ENCODE data around the gene LRP3. TPM values are rescaled to one million over a fixed set of nuclear protein-coding genes. Genes with fewer than 3 reads are reported as not detected.

LRP3 gene
- total and polyA plus RNA-seq, 7 donors = 3.9 to 31.5 (median 17.1) TPM

DNA sequence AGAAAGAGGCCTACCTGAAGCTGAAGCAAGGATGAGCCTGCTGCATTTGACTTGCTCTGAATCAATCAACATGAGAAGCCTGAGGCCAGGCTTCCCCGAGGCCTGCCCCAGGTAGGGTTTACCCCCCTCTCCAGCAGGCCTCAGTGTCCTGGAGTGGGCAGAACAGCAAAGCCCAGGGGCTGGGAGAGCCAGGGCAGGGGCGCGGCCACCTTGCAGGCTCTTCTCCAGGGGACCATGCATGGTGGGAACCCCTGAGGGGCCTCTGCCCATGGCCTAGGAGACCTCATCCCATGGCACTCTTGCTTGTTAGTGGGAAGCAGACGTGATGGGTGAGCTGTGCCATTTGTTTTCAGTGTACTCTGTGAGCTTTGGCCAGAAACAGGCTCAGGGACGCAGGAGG is 19.9 kb upstream of the LRP3 start:
- no peak for DNase-seq
- no peaks in the 10 kb centered on the region for H3K27me3 ChIP-seq
- no peak overlapping the region for H3K4me3 ChIP-seq
- no peaks in the 10 kb centered on the region for H3K36me3 ChIP-seq
- no peak for TF ChIP-seq EP300 (IDR thresholded peaks at IDR 0.05)
- TF ChIP-seq, protein P1, sequence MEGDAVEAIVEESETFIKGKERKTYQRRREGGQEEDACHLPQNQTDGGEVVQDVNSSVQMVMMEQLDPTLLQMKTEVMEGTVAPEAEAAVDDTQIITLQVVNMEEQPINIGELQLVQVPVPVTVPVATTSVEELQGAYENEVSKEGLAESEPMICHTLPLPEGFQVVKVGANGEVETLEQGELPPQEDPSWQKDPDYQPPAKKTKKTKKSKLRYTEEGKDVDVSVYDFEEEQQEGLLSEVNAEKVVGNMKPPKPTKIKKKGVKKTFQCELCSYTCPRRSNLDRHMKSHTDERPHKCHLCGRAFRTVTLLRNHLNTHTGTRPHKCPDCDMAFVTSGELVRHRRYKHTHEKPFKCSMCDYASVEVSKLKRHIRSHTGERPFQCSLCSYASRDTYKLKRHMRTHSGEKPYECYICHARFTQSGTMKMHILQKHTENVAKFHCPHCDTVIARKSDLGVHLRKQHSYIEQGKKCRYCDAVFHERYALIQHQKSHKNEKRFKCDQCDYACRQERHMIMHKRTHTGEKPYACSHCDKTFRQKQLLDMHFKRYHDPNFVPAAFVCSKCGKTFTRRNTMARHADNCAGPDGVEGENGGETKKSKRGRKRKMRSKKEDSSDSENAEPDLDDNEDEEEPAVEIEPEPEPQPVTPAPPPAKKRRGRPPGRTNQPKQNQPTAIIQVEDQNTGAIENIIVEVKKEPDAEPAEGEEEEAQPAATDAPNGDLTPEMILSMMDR (IDR thresholded peaks at IDR 0.05) = no peak
- no peak for TF ChIP-seq POLR2AphosphoS5 (IDR thresholded peaks at IDR 0.05)
- no peak for TF ChIP-seq POLR2A (IDR thresholded peaks at IDR 0.05)
- H3K9me3 ChIP-seq = no peaks in the 10 kb centered on the region
- no peak overlapping the region for H3K27ac ChIP-seq
- intact Hi-C loops (cut with DNase I) = loop anchor here (10.0 kb wide), 1 partner anchor 499 kb away; the partner anchor contains the start of genes ANKRD27 and RGS9BP
- H3K4me1 ChIP-seq = peaks cover 0 to 30% (median 25%) of the 10 kb centered on the region in 4 donors
- 74 to 94% methylated on average over 5 of the region's 5 CpGs for WGBS, 2 donors

DNA sequence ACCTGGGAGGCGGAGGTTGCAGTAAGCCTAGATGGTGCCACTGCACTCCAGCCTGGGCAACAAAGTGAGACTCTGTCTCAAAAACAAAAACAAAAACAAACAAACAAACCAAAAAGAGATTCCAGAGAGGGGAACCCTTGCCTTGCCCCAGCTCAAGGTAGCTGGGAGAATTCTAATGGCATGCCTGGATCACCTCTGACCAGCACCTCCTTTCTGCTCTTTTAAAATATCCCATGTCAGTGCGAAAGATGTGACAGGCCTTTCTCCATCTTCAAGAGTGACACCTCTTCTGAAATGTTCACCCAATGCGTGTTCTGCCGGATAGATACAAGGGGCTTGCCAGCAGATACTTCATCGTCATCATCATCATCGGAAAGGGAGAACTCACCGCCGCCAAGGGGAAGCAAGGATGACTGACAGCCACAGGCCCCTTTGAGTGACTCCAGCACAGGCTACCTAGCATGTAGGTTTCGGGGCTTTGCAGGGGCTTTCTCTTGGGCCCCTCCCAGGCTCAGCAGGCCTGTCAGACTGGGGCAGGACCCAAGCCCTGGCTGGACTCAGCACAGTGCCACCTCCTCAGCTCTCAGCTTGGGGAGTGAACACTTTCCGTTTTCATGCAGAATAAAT is 18.9 kb upstream of the LRP3 start:
- Histone ChIP-seq H3K36me3 (no peaks in the 10 kb centered on the region), H3K9me3 (no peaks in the 10 kb centered on the region), H3K4me1 (peaks cover 0 to 30% (median 25%) of the 10 kb centered on the region in 4 donors), H3K27ac (peak overlapping the region in 3 of 4 donors; percentile 94 to 96 (median 95)), H3K27me3 (no peaks in the 10 kb centered on the region), H3K4me3 (no peak overlapping the region)
- WGBS, 2 donors = 93 to 96% methylated on average over 10 of the region's 10 CpGs
- intact Hi-C loops (cut with DNase I) = loop anchor here (5.0 to 10.0 kb wide), 2 partner anchors 127 to 500 kb away; partner anchors contain the start of genes ANKRD27, CEBPA and RGS9BP
- DNase-seq = no peak
- TF ChIP-seq, protein P1 (IDR thresholded peaks at IDR 0.05) = no peak
- no peak for TF ChIP-seq EP300 (IDR thresholded peaks at IDR 0.05)
- TF ChIP-seq POLR2AphosphoS5 (IDR thresholded peaks at IDR 0.05) = no peak

DNA sequence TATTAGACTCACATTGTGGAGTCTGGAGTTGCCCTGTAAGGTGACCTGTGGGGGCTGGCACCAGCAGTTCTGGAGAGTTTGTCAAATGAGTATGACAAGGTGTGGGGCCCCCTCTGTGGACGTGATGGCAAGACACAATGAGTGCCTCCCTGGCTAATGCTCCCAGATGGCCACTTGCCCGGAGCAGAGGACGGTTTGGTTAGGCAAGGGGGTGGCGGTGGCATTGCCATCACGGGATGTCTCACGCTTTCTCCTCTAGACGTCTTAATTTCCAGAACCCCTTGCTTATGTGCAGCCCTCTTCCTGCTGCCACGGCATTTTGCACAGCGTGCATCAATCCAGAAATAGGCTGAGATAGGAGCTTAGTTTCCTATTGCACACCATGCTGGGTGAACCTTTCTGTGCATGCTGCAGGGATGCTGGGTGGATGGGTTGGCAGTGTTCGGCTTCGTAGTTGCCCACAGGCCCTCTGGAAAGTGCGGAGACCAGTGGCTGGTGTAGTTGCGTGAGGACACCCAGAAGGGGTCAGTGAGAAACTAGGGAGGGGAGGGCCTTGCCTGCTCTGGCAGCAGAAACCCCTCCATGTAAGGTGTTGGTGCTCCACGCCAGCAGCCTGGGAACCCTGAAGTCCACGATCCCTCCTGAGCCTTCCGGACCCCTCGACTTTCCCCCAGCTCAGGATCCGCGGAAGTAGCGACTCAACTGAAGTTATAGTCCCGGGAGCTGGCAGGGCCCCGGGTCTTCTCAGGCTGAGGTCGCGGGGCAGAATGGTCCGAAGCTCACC is 18.1 kb upstream of the LRP3 start:
- intact Hi-C loops (cut with DNase I) = loop anchor here (2.0 to 10.0 kb wide), 4 partner anchors 31 to 501 kb away; partner anchors contain the start of genes ANKRD27, CEBPA, FAAP24 and RGS9BP
- no peaks in the 10 kb centered on the region for H3K27me3 ChIP-seq
- DNase-seq = no peak
- peak overlapping the region; percentile 77 to 86 (median 80) for H3K4me3 ChIP-seq
- no peaks in the 10 kb centered on the region for H3K9me3 ChIP-seq
- TF ChIP-seq EP300 (IDR thresholded peaks at IDR 0.05) (no peak), POLR2AphosphoS5 (IDR thresholded peaks at IDR 0.05) (no peak)
- TF ChIP-seq, protein P1 (IDR thresholded peaks at IDR 0.05) = peak in 1 of 4 experiments; percentile 3
- WGBS, 2 donors = 4 to 12% methylated on average over 25 of the region's 25 CpGs
- peak overlapping the region; percentile 91 to 96 (median 94) for H3K27ac ChIP-seq
- no peaks in the 10 kb centered on the region for H3K36me3 ChIP-seq
- H3K4me1 ChIP-seq = peaks cover 0 to 30% (median 25%) of the 10 kb centered on the region in 4 donors

DNA sequence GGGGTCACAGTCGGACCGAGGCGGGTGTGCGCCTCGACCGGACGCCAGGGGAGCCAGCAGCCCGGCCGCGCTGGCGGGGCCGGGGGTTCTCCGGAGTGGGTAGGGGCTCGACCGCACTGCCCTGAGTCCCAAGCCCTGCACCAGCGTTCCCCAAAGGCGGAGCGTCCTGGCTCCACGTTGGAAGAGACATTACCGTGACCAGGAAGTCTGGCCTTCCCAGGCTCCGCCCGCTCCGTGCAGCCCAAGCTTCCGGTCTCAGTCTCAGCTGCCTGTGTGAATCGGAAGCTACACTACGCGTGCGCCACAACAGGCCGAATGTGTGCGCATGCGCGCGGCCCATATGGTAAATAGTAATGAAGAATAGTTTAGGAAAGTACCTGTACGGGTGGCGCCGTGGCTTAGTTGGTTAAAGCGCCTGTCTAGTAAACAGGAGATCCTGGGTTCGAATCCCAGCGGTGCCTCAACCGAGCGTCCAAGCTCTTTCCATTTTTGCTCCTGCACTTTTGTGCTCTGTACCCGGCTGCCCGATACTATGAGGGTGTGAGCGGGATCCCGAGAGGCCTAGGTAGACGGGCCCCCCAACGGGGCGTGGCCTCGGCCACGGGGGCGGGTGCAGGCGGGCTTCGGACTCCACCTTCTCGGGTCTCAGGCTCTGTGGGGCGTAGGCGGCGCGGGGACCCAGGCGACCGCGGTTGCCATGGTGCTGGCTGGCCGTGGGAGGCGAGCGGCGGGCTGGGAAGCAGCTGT is 17.3 kb upstream of the LRP3 start:
- intact Hi-C loops (cut with DNase I) = loop anchor here (2.0 to 10.0 kb wide), 4 partner anchors 32 to 502 kb away; partner anchors contain the start of genes ANKRD27, CEBPA, FAAP24 and RGS9BP
- Histone ChIP-seq H3K4me3 (peak overlapping the region; percentile 77 to 86 (median 80)), H3K27ac (peak overlapping the region; percentile 91 to 96 (median 94)), H3K9me3 (no peaks in the 10 kb centered on the region), H3K27me3 (no peaks in the 10 kb centered on the region), H3K36me3 (no peaks in the 10 kb centered on the region), H3K4me1 (peaks cover 0 to 30% (median 25%) of the 10 kb centered on the region in 4 donors)
- WGBS, 2 donors = 0% methylated on average over 65 of the region's 65 CpGs
- DNase-seq = peak; percentile 97
- TF ChIP-seq, protein P1 (IDR thresholded peaks at IDR 0.05) = peak in 1 of 4 experiments; percentile 49
- TF ChIP-seq EP300 (IDR thresholded peaks at IDR 0.05) (peak in 1 of 4 donors; percentile 10), POLR2AphosphoS5 (IDR thresholded peaks at IDR 0.05) (peak; percentile 87 to 92 (median 90)), POLR2A (IDR thresholded peaks at IDR 0.05) (peak; percentile 74 to 77)

Data from sigmoid colon (tissue), 7 donors.